GM19043 (cell line): Measurements from ENCODE around the gene ASIC1.

Experiments
- ATAC-seq: cut with Tn5 transposase; IDR thresholded peaks from one replicate; pipeline ENCODE4 v1.9.1; 2021; ENCODE audit warnings: low read depth; ENCODE audit not compliant: unreplicated experiment

Gene ASIC1

GRCh38 chr12:50058743-50059312 lies 1.4 kb downstream of the ASIC1 start:
- ATAC-seq, result no peak

DNA sequence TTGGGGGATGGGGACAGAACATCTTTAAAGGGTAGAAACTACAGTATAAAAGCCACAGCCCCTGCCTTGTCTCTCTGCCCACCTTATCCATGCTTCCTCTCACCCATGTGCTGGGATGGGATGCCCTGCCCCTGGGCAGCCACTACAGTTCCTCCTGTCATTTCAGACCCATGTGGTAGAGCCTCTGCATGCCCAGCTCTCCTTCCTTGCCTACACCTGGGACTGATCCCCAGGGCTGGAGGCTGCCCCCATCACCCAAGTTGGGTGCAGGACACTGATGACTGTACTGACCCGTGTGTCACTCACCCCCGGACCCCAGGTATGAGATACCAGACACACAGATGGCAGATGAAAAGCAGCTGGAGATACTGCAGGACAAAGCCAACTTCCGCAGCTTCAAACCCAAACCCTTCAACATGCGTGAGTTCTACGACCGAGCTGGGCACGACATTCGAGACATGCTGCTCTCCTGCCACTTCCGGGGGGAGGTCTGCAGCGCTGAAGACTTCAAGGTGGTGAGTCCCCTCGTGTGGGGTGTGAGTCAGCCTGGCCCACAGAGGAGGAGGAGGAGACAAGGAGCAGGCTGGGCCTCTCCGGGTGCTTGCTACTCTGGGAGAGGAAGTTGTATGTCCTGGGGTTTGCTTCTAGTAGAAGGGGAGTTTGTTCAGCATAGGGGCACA lies 2.2 kb downstream of the ASIC1 start:
- ATAC-seq, result no peak

- ATAC-seq, result no peak
Measured at GRCh38 chr12:50060120-50060468, 2.7 kb downstream of the ASIC1 start.

DNA sequence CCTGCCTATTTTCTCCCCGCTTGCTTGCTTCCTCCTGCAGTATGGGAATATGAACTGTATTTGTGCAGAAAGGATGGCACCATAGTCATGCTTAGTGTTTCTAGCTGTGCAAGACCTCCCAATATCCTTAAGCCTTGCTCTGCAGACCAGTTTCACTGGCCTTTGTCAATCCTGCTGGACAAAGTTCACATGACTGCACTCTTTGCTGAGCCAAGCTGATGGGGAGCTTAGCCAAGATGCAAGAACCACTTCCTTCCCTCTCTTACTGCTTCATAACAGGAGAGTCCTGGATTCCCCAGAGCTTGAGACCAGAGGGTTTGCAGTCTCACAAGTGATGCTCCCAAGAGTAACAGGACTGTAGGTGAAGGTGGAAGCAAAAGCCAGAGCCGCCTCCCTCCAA lies 3.8 kb downstream of the ASIC1 start:
- ATAC-seq, result no peak

DNA sequence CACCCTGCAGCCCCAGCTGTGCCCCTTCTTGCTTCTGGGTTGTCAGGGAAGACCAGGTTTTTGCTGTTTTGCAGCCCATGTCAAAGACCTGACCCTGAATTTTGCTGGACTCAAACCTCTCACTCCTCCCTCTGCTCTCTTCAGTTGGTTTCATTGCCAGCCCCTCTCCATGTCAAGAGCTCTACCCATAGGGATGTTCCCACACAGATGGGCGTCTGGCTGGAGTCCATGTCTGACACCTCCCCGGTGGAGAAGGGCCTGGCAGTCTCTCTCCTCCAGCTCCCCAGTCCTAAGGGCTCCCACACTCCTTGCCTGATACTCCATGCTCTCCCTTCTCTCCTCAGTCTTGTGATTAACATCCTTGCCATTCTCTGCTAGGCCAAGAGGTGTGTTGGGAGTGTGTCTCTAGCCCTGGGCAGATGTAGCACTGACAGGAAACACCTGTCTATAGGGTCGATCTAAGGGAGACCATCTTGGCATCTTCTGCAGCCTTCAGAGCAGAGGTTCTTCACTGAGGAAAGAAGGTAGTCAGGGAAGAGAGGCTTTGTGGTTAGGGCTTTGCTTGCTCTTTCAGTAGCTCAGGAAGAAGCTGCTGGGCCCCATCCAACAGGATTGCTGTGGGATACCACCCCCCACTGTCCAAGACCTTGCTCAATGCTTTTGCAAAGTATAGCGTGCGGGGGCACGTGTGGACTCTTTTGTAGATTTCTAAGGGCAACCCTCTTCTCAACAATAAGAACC lies 4.7 kb downstream of the ASIC1 start:
- ATAC-seq, result no peak

DNA sequence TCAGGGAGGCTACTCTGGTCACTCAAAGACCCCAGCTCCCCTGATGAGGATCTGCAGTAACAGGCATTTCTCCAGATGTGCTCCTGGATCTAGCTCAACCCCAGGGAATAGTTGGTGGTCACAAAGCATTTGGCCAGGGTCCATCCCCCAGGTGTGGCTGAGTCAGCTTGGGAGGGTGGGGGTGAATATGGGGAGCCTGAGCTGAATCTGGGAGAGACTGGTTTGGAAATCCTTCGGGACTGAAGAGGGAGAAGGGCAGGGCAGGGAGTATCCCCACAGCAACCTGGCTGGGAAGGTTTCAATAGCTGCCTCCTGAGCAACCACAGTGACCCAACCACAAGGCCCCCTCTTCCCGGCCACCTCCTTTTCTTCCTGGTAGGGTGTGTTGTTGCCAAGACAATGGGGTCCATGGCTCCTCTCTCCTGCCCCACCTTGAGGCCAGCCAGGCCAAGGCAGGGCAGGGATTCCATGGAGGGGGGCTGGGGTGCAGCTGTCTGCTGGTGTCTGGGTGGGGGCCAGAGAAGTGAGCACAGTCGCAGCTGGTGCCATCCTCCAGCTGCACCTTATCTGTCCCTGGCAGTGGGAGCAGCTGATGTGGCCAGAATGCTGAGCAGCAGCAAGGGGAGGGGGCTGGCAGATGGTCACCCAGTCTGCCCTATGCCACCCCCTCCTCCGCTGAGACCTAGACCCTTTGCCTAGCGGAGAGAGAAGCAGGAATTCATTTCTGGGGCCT lies 5.5 kb downstream of the ASIC1 start:
- ATAC-seq, result no peak

DNA sequence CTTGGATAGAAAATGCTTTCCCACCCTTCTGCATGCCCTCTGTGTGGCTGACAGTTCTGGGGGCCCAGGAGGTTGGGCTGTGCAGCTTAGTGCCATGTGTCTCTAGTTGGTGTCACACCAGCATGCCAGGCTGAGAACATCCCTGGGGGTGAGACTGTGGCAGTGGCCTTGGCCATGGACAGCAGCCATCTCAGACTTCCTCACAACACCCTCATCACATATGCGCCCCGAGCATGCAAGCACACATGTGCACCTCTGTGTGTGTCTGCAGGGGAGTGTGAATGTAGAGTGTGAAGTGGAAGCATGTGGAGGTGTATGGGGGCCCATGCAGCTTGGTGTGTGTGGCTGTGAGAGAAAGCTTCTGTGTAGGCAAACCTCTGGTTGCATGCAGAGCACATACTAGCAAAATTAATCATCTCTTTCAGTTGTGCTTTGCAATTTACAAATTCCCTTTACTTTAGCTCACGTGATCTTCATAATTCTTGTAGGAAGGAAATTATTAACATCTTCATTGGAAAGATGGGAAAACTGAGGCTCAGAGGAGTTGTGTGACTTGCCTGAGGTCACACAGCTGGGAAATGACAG lies 8.4 kb downstream of the ASIC1 start:
- no peak for ATAC-seq

DNA sequence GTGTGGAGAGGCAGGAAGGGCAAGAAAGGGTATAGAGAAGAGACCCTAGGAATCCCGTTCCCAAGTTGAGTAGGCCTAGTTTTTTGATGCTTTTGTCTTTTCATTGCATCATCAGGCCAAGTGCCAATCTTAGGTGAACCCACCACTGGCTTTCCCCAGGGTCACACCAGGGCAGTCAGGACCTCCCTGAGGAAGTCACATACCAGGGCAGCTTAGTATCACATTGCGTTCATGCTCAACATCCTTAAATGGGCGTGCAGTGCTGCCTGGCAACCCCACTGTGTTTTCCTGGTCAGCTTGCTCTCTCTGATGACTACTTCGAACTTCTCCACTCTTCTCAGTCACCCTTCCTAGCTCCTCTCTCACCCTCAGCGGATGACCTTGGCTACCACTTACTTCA lies 9.0 kb downstream of the ASIC1 start:
- no peak for ATAC-seq

DNA sequence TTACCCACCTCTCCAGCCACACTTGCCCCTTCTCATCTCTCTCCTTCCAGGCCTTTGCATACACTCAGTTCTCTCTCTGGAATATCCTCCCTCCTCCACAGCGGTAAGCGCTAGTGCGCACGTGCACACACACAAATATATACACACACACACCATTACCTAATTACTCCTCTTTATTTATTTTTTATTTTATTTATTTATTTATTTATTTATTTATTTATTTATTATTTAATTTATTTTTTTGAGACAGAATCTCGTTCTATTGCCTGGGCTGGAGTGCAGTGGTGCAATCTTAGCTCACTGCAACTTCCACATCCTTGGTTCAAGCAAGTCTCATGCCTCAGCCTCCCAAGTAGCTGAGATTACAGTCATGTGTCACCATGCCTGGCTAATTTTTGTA lies 11.7 kb downstream of the ASIC1 start:
- ATAC-seq, result no peak

- ATAC-seq, result no peak
Measured at GRCh38 chr12:50069539-50069938, 12.1 kb downstream of the ASIC1 start.

GRCh38 chr12:50070314-50071060 lies 13.1 kb downstream of the ASIC1 start:
- ATAC-seq, result no peak

DNA sequence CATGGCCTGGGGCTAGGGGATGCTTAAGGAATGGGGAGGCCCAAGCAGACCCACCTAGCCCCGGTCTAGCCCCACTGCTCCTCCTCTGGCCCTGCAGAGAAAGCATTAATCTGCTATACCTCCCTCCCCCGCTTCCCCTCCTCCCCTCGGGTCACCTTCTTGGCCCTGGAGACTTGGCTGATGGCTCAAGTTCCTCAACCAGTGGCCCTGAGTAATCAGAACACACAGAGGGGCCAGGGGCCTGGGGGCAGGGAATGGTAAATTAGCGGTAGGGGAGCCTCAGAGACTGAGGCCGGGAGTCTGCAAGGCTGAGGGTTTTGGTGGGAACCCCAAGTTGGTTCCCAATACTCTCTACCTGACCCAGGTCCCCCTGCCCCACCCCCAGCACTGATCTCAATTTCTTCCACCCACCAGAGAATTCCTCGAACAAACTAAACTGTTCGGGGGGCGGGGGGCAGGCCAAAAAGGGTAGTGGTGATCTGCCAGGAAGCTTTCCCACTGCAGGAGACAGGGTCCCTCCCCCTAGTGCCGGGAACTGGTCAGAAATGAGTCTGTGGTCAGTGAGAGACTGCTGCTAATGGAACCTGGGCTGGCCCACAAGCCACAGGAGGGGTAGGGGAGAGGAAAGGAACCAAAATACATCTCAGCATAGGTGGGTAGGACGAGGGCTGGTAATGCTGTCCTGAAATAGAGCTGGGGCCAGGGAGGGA lies 15.0 kb downstream of the ASIC1 start:
- no peak for ATAC-seq

DNA sequence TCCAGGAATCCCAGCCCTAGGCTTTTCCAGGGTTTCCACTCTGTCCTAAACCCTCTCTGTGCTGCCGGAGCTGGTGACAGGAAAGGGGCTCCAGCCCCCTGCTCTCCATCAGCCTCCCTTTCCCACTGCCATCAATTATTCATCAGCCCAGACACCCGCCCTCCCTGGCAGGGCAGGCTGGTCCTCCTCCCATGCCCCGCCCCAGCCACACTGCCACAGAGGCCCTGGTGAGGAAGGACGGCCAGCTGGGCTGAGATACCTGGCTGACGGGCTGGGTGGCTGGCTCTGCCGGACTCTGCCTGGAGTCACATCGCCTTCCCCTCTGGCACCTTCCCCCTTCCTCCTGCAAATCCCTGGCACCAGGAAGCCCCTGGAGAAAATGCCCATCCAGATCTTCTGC lies 15.8 kb downstream of the ASIC1 start:
- ATAC-seq, result no peak

- no peak for ATAC-seq
Measured at GRCh38 chr12:50073712-50074111, 16.3 kb downstream of the ASIC1 start.

GRCh38 chr12:50074936-50075807 lies 17.8 kb downstream of the ASIC1 start:
- ATAC-seq, result peak; percentile 86

GRCh38 chr12:50075808-50076170 lies 18.4 kb downstream of the ASIC1 start:
- ATAC-seq, result no peak

- ATAC-seq, result no peak
Measured at GRCh38 chr12:50077099-50077498, 19.7 kb downstream of the ASIC1 start.

DNA sequence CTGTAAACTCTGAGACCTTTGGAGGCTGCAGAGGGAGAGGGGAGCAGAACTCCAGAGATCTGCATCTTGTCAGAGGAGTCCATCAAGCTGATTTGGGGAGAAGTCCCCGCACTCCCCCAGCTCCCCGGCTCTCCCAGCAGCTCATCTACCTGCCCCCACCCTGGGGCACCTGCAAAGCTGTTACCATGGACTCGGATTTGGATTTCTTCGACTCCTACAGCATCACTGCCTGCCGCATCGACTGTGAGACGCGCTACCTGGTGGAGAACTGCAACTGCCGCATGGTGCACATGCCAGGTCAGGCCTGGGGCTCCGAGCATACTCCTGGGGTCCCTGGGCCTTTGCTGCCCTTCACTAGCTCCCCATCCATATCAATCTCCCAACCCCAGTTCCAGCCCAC lies 20.9 kb downstream of the ASIC1 start:
- no peak for ATAC-seq

DNA sequence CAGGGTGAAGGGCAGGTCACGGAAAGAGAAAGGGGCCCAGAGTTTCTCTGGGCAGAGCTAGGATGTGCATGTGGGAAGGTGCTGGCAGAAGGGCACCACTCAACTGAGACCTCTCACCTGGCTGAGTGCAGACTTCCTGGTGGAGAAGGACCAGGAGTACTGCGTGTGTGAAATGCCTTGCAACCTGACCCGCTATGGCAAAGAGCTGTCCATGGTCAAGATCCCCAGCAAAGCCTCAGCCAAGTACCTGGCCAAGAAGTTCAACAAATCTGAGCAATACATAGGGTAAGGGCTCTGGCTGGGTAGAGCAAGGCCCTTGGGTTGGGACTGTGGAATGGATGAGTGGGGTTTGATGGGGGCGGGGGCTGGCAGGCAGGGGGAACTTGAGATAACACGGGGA lies 22.4 kb downstream of the ASIC1 start:
- ATAC-seq, result no peak
